NK-92 (cell line): Measurements from ENCODE around the gene DYRK4.

Experiments used
- DNase-seq: peaks from one replicate; lab custom pipeline; 2025; ENCODE audit not compliant: unreplicated experiment; lab: John Stamatoyannopoulos, UW

The DYRK4 gene

GRCh38 chr12:4615667-4616066 is 53.7 kb downstream of the DYRK4 start:
- DNase-seq = no peak

DNA sequence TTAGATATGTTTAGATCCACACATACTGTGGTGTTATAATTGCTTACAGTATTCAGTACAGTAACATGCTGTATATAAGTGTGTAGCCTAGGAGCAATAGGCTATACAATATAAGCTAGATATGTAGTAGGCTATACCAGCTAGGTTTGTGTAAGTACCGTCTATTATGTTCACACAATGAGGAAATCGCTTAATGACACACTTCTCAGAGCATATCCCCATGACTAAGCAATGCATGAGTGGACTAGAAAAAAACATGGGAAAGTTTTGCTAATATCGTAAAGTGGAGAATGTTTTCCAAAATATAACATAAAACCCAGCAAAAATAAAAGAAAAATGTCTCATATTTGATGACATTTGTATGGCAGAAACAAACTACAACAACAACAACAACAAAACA is 59.5 kb downstream of the DYRK4 start:
- no peak for DNase-seq

- DNase-seq = no peak
Observed at GRCh38 chr12:4626543-4626942, 64.5 kb downstream of the DYRK4 start.

DNA sequence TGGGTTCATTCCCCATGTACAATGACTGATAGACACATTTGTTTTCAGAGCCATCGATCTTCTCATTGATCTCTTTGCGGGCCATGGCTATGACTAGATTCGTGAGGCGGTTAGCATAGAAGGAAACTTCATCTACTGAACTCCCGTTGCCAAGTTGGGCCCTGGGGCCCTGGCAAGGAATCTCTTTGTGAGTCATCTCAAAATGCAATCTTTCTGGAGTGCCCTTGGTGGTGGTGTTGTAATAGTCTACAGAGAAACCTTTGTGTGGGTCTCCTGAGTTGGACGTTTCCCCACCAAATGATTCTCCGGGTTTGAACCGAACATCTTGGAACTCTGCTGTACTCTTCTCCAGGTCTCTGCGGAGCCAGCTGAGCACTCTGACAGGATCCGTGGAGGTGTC is 66.4 kb downstream of the DYRK4 start:
- DNase-seq = no peak

DNA sequence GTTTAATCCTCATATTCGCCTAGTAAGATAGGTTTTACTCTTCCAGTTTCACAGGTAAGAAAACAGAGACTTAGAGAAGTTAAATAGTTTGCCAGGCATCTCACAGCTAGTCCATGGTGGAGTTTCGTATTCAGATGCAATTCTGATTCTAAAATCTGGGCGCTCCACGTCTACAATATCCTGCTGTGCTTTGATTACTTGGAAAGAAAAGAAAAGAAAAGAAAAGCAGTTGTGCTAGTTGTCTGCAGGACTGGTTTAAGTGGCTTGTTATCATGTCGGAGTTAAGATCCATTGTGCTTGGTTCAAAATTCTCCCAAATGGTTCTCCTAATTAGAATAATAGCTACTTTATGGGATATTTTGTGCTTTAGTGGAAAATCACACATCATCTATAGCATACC is 68.3 kb downstream of the DYRK4 start:
- no peak for DNase-seq

GRCh38 chr12:4643747-4644146 is 81.7 kb downstream of the DYRK4 start:
- no peak for DNase-seq

GRCh38 chr12:4645023-4645422 is 83.0 kb downstream of the DYRK4 start:
- DNase-seq = no peak

- no peak for DNase-seq
Observed at GRCh38 chr12:4648104-4648500, 86.1 kb downstream of the DYRK4 start.

- DNase-seq = no peak
Observed at GRCh38 chr12:4648501-4649357, 86.7 kb downstream of the DYRK4 start, which contains the start of the genes AKAP3 and NDUFA9. Gene AKAP3 (minus strand): TSS chr12:4649051. CDS start chr12:4638196, 10,855 bp downstream. Gene NDUFA9 (plus strand): TSS chr12:4649114. CDS start chr12:4649127, 13 bp downstream.

DNA sequence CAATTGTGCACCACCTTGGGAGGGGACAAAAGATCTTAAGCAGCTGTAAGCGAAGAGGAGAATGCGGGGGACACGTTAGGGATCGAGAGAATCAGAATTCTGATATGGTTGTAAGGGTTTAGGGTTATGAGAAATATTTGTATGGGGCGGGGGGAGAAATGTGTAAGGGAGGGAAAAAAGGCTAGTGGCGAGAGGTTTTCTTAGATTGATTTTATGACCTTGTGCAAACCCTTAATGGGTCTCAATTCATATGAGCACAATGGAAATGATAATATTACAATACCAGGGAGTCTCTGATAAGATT is 87.3 kb downstream of the DYRK4 start:
- DNase-seq = no peak

DNA sequence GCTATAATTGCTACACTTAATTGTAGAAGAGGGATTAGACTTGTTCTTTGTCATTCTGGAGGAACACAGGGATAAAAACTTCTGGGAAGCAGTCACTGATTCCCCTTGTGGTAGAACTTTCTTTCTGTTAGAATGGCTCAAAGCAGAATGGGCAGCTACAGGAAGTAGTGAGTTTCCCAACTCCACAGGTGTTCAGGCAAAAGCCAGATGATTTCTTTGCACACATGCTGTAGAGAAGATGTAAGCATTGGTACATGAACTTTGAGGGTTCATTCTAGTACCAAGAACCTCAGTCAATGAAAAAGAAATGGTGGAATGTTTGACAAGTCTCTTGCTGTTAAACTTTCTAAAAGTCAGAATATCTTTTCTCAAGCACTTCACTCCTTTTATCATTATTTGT is 91.2 kb downstream of the DYRK4 start:
- DNase-seq = no peak

- no peak for DNase-seq
Observed at GRCh38 chr12:4653691-4654090, 91.7 kb downstream of the DYRK4 start.
